Amniotic epithelial cell (primary cell): ENCODE measurements around the gene TGM5.
A peak's percentile ranks its signal among the peaks of the same experiment; 100 is the strongest.

Experiments
- DNase-seq: peaks from one replicate; pipeline ENCODE4 v3.0.0-alpha.2; 2010; ENCODE audit warnings: low read depth

TGM5 gene

DNA sequence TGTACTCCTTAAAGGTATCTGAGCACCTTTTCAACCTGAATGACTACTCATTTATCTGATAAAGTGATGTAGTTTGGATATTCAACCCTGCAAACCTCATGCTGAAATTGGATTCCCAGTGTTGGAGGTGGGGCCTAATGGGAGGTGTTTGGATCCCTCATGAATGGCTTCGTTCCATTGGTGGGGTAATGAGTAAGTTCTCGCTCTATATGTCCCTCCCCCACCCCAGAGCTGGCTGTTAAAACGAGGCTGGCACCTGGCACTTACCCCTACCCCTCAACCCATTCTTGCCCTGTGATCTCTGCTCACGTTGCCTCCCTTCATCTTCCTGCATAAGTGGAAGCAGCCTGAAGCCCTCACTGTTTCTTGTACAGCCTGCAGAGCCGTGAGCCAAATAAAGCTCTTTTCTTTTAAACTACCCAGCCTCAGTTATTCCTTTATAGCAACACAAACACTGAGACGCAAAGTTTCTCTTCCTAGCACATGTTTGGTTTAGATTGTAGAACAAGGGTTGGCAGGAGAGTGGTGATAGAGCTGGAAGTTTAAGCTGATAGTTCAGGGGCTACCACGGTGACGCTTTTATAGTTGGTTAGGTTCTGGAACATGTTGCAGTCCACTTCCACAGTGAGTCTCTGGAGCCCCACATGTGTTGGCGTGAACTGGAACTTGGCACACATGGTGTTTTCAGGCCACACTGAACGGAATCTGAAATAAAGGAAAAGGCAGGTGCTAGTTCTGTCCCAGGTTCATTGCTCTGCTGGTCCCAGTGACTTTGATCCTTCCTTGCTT is 69.8 kb downstream of the TGM5 start:
- no peak for DNase-seq

DNA sequence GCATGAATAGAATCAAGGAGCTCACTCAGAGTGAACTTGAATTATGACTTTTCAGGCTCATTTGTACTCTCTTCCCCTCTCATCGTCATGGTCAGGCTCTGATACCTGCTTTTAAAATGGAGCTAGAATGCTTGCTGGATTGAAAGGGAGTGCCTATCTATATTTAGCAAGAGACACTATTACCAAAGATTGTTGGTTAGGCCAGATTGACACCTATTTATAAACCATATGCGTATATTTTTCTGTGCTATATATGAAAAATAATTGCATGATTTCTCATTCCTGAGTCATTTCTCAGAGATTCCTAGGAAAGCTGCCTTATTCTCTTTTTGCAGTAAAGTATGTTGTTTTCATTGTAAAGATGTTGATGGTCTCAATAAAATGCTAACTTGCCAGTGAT is 71.9 kb downstream of the TGM5 start:
- no peak for DNase-seq

DNA sequence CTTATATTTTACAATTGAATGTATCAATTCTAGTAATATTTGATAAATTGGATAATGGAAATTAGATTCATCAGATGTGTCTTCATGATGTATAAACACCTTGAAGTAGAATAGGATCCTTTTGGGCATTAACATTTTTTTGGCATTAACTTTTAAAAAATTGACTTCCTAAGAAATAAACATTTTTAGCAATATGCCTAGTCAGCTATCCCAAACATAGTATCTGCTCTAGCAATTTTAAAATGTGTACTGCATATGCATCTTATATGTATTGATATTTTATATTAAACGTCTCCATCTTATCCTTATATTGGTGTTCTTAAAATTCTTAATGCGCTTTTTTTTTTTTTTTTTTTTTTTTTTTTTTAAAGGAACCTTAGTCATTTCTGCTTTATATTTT is 73.0 kb downstream of the TGM5 start:
- DNase-seq = no peak

DNA sequence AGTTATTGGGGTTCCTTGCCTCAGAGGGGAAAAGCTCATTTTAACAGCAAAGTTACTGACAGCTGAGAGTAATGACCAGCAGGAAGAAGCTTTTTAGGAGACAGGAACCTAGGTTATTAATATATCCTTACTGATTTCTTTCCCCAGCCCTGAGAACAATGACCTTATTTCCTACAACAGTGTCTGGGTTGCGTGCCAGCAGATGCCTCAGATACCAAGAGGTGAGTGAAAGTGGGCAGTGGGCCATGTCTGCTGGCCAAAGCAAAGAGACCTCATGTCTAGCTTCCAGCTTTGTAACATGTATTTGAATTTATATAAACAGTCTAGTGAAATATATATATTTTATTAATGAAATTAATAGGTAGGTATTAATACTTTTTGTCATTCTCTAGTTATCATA is 76.5 kb downstream of the TGM5 start:
- DNase-seq = no peak

DNA sequence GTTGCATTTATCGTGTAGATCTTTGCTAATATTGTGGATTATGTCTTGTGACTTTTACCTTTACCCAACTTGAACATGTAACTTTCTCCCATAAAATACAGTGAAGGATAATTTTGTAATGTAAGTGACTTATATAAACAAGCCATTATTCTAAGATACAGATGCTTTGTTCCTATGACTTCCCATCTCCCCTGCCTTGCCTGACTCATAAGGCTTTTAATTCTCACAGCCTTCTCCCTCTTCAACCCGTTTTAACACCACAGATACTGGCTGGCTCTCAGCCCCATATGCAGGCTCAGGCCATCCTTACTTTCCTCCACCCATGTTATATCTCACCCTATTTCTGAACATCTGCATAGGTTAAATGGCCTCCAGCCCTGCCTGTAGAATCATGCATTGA is 77.4 kb downstream of the TGM5 start:
- peak; percentile 27 for DNase-seq

DNA sequence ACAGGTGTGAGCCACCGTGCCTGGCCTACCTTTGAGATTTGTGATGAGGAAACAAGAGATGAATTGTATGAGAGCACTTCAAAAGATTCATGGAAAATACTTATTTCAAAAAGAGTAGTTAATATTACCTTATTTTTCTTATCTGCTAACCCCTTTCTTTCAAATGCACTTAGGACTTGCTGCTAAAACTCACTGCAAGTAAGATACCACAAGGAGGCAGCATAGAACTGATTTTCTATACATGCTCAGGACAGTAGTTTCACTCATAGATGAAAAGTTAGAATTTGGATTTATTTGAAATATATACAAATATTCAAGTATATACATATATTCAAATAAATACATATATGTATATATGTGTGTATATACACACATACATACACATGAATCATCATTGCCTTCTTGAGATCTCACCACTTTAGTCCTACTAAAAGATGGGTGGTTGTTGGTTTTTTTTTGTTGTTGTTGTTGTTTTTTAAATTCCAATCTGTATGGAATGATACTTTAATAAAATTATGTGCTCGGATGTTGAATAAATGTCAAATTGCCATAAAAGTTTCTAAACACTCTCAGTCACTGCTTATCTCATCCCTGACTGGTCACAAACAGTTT is 79.1 kb downstream of the TGM5 start:
- DNase-seq = peak; percentile 72

DNA sequence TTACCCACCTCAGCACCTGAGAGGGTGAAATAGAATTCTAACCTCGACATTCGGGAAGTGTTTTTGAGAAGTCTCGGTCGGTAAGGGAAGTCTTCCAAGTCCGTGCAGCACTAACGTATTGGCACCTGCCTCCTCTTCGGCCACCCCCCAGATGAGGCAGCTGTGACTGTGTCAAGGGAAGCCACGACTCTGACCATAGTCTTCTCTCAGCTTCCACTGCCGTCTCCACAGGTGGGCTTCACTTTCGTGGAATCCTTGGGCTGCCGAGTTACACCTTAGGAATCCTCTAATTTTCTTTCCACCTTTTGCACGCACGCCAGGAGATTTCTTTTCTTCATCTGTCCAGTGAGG is 80.8 kb downstream of the TGM5 start:
- no peak for DNase-seq

DNA sequence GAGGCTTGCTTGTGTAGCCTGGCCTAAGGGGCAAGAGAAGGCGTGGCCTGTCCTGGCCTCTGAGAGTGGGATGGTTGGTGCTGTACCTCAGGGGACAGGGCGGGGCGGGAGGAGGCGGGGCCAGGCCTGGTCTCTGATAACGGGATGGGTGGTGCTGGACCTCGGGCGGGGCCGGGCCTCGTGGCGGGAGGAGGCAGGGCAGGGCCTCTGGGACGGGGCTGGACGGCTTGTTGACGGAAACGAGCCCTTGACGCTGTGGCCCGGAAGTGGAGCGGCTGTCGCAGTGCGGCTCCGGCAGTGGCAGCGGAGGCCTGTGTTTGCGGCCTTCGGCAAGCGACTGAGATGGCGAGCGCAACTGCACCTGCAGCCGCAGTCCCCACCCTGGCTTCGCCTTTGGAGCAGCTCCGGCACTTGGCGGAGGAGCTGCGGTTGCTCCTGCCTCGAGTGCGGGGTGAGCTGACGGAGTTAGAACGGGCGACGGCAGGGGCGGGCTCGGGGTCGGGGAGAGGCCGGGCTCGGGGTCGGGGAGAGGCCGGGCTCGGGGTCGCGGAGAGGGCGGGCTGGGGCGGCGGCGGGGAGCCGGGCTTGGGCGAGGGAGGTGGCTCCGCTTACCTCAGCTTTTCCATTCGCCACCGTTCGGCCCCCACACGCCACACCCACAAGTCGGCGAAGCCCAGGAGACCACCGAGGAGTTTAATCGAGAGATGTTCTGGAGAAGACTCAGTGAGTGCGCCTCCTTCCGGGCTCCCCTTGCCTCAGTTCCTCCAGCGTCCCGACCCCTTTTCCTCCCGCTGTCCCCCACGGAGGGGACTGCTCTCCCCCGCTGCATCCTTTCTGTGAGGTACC is 81.3 kb downstream of the TGM5 start, which contains the start of gene CCNDBP1:
CCNDBP1 (plus strand) TSS at position 247 of the 846 bp plus-strand sequence; CDS start at position 343, 96 bp downstream.
- DNase-seq = peak; percentile 72

DNA sequence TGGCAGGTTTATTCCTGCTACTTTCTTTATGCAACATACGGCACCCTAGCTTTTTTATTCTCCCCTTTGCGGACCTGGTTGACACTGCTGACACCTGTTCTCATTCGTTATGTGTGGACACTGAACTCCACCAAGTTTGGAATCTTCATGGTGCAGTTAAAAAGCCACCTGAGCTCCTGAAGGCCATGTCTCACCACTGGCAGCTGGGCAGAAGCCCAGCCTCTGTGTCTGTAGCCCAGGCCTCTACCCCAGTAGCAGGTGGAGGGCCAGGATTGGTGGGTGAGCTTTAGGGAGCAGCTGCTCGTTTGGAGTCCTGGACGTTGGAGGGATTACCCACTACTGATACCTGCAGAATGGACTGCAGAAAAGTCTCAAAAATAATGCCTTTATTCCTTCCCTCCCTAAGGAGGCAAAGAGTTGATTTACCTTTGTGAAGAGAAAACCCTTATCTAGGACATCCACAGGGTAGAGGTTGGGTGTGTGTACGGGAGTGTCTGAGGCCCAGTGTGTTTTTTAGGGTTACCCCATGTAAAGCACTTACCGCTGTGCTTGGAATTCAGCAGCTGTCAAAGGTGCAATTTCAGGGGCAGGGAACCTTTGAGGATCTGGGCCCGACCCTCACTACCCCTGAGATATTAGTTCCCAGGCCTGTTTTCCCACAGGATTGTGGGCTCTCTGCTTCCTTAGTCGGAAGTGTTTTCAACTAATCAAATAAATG is 82.2 kb downstream of the TGM5 start:
- DNase-seq = no peak

DNA sequence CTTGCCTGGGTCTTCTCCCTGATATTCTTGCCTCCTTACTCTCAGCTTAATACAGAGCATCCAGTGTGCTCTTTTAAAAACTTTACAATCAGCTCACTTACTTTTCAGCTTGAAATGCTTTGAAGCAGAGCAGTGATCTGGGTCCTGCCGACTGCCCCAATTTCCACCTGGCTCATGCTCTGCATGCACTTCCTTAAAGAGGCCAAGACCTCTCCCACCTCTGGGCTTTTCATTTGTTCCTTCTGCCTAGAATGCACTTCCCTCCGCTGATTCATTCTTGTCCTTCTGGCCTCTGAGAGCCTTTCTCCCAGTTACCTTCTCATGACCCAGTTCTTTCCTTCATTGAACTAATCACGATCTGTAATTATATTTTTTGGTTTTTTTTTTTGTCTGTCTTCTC is 83.5 kb downstream of the TGM5 start:
- no peak for DNase-seq
